ENCODE measurements around the gene NR2C2AP. TPM values are rescaled to one million over a fixed set of nuclear protein-coding genes. Genes with fewer than 3 reads are reported as not detected.

The NR2C2AP gene
- total RNA-seq, 4 donors from 2014 or later, result 7.9 to 22.9 (median 15.7) TPM

DNA sequence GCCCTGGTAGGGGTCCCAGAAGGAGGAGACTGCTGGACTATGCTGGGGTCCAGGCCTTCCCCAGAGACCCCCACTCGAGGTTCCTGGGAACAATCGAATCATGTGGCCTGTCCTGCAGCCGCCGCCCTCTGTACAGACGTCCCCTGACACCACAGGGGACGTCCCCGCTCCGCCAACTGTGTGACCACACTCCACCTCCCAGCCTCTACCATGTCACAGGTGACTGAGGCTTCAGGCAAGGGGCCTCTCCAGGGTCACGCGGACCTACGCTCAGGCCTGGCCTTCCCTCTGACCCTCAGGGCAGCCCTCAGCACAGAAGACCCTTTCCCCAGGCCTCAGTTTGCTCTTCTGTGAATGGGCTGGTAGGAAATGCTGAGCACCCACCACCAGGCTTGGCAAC lies 51.8 kb downstream of the NR2C2AP start:
- no peak for TF ChIP-seq CTCF (IDR thresholded peaks at IDR 0.05)
- DNase-seq (ENCODE audit: low spot score), result no peak

More for the DNA sequence above, 51.8 kb downstream of the NR2C2AP start:
- no peak for ATAC-seq (ENCODE audit: low FRiP score)

Small RNAs within 50 kb of the gene (small RNA-seq; reads per million reads assigned to genes)
- gene RNU6-1028P, result not detected

Other genes with a start within 250 kb of the NR2C2AP start
- gene SUGP2, start 169.9 kb downstream of the NR2C2AP start, total RNA-seq, result 10 to 100 TPM; 30.3 to 54.5 (median 36.3) TPM
- gene ARMC6, start 169.8 kb downstream of the NR2C2AP start, total RNA-seq, result 10 to 100 TPM; 16.9 to 39.5 (median 25.4) TPM
- 1 to 10 TPM; 4.7 to 9.9 (median 7.4) TPM for gene SLC25A42, start 139.4 kb downstream of the NR2C2AP start, total RNA-seq
- 10 to 100 TPM; 12.0 to 16.8 (median 15.8) TPM for gene TMEM161A, start 64.9 kb downstream of the NR2C2AP start, total RNA-seq
- gene MEF2B, start 33.2 kb downstream of the NR2C2AP start, total RNA-seq, result under 1 TPM in 1 of 4 donors, not detected in 3; 0.28 TPM
- 10 to 100 TPM; 16.8 to 29.8 (median 19.9) TPM for gene BORCS8, start 11.3 kb downstream of the NR2C2AP start, total RNA-seq
- gene RFXANK, start 11.2 kb downstream of the NR2C2AP start, total RNA-seq, result 10 to 100 TPM; 31.2 to 46.8 (median 42.3) TPM
- not detected for gene NCAN, start 8.5 kb upstream of the NR2C2AP start, total RNA-seq
- under 1 TPM in 2 of 4 donors, not detected in 2; 0.31 to 0.47 TPM for gene TM6SF2, start 69.9 kb upstream of the NR2C2AP start, total RNA-seq
- 10 to 100 TPM; 22.8 to 31.2 (median 24.8) TPM for gene SUGP1, start 117.1 kb upstream of the NR2C2AP start, total RNA-seq
- 10 to 100 TPM; 27.6 to 78.5 (median 44.3) TPM for gene MAU2, start 117.4 kb upstream of the NR2C2AP start, total RNA-seq
- gene GATAD2A, start 202.3 kb upstream of the NR2C2AP start, total RNA-seq, result 10 to 100 TPM; 25.9 to 80.3 (median 35.9) TPM